DMS 273 treated with DMSO at 0.1 percent for 48 hours (cell line): ENCODE measurements around the gene TENM4.

ENCODE experiments used
- DNase-seq: peaks from one replicate; lab custom pipeline; 2025; lab: John Stamatoyannopoulos, UW

The TENM4 gene

DNA sequence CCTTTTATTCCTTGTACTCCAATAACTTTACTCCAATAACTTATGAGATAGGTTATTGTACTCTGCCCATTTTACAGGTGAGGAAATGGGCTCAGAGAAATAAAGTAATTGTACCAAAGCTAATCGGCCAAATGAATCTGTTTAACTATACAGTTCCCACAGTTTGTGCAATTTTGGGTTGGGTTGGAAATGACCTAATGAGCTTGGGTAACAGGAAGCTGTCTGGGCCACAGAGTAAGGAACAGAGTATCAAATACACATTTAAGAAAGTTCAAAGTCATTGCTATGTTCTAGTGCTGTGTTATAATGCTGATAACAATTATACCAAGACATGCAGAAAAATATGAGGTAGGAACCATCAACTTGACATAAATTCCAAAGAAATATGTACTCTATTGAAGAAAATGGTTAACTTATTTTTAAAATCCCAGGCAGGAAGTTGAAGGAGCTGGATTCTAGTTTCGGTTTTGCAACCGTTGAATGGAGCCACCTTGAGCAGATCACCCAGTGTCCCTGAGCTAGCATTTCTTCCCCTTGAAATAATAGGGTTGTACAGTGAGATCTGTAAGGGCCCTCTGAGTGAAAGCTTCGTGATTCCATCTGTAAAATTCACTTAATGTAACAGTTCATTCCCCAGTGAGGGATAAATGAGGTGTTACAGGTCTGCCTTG is 505.3 kb downstream of the TENM4 start:
- no peak for DNase-seq

DNA sequence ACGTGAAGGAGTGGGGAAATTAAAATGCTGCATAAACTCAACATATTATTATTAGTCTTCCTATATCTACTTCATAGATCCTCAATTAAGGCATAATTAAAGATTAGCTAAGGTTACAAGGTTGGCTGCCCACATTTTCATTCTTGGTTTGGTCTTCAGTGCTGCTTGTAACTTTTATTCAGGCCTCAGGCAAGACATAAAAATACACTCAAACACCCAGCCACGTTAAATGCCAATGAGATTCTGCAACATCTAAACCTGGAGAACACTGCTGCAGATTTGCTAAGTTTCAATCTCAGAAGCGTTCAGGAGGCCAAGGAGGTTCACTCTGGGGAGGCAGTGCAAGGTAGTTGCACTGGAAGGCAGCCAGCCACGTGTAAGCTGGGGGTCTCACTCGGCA is 507.5 kb downstream of the TENM4 start:
- DNase-seq: no peak

DNA sequence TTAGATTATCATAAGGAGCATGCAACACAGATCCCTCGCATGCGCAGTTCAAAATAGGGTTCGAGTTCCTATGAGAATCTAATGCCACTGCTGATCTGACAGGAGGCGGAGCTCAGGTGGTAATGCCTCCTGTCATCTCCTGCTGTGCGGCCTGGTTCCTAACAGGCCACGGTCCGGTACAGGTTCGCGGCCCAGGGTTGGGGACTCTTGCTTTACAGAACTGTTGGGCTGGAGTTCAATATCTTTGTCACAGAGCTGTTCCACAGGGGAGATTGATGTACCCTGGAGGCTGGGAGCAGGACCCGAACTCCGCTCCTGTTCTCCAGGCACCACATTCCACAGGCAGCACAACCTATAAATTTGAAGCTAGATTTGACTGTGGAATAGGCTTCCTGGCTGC is 508.1 kb downstream of the TENM4 start:
- no peak for DNase-seq

DNA sequence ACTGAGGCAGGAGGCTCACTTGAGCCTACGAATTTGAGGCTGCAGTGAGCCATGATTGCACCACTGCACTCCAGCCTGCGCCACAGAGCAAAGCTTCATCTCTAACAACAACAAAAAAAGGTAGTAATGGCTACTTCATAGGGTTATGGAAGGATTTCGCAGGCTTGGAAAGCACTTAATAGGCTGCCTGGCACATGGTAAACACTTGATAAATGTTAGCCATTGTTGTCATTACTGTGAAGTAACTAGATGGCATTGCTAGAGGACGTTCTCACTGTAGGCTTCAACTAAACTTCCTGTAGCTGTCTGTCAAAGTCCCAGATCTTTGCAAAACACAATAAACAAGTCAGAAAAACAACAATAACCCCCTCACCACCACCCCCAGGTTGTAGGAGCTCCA is 508.9 kb downstream of the TENM4 start:
- no peak for DNase-seq

DNA sequence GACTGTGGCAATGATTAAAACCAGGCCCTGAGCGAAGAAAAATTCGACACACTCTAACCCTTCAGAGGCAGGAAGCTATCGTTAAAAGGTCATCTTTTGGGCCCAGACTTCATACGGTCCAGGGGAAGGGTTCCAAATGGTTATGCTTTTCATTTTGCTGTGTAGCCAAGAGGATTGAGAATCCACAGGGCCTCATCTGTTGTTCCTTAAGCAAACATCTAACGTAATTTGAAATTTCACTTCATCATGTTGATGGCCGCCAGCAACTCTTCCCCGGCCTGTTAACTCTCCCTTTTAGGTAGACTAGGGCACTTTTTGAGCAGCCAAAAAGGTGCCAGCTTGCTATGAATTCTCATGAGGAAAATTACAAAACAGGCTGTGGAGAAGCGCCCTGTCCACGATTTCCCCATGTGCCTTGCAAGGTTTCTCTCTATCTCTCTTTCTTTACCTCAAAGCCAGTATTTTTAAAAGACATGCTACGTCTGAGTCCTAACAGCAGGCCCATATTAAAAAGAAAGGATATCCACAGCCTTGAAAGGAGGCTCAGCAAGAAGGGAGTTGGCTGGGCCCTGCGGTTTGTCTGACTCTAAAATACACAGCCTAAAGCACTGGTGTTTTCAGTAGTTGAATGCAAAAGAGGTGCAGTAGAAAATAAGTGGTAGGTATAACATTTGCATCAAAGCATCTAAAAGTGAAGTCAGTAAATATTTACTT is 509.9 kb downstream of the TENM4 start:
- no peak for DNase-seq

DNA sequence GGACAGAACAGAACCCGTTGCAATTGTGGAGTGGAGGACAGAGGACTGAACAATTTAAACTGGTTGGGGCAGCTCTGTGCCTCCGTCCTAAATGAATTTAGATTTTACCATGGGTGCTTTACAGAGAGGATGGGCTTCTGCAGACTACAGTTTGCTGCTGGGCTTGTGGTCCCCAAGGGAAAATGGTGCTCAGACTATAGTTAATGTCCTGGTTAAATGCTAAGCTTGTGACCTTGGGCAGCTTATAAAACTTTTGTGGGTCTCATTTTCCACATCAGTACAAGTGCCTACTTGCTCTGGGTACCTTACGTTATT is 511.0 kb downstream of the TENM4 start:
- no peak for DNase-seq

DNA sequence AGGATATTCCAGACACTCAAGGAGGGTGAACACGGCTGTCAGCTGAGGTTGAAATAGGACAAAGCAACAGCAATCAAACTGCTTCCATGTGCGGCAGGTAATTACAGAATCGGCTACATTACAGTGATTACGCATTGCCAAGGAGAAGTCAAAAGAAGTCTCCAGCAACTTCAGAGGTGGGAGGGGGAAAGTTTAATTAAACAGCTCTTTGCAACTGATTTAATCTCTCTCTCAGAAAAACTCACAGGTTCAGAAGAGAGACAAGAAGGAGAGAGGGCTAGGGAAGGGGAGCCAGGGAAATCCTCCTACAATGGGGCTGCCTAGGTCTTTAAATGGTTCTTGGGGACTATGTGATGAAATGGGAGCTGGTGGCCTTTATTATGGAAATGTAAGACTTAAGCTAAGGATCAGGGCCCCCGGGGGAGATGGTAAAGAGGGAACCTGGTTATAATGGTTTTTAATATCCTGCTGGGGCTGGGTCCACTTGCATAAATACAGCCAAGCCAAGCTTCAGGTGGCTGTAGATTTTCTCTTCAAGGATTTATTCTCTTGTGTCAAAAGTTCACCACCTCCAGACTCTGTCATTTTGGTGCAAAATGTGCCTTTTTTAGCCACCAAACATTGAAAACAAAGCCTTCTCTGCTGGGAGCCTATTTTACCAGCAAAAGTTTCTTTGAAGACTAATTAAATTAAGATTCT is 511.5 kb downstream of the TENM4 start:
- no peak for DNase-seq

DNA sequence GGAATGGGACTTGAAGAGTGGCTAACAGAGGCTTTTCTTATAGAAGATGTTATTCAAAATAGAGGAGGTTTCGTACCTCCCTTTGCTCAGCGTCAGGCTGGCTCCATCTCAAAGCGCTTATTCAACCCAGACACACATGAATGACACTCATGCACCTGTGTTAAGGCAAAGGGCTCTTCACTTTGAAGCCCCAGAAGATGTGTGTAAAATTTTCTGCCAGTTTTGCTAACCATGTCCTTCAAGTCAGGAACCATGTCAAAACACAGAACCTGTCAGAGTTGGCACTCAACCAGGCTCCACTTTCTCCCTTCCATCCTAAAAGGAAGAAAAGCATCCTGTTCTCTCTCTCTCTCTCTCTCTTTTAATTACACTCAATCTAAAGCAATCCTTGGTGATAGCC is 513.3 kb downstream of the TENM4 start:
- DNase-seq: no peak

DNA sequence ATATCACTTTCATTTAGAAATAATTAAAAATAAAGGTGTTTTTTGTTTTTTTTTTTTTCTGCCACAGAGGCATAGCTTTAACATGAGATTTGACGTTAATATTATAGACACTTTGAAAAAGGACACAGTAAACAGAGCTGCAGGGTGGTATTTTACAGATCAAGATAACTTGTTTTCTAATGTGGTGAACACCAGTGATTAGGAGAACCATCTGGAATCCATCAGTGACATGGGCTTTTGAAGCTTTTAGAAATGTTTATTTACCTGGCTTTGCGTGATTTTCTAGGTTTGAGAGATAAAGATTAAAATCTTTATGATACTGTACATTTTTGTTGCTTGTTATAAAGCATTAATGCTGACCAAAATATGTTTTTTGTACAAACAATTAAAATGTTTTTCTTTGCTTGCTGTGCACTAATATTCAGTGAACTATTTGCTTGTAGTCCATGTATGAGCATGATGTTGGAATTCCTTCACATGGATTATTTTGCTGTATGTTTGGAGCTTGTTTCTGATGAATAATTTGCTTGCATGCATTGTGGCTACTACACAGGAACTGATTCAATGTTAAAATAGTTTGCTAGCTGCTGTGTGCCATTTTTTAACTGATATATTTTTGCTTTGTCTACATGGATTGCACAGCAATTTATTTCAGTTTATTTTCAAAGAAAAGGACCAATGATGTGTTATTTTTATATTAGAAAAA is 514.0 kb downstream of the TENM4 start:
- DNase-seq: no peak

DNA sequence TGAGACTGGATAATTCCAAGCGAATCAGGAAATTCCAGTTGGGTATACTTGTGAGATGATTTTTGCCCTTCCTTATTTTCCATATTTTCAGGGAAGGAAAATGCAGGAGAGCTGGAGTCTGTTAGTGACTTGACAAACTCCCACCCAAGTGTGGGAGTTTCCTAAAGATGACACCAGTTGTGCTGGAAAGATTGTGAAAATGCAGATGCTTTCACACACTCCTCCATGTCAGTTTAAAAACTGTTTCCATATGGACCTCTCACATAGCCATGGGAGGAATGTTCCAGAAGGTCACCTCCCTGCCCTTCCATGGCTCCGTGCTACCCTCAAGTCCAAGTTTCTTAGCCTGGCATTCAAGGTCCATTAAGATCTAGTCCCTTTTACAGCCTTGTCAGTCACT is 515.4 kb downstream of the TENM4 start:
- no peak for DNase-seq

DNA sequence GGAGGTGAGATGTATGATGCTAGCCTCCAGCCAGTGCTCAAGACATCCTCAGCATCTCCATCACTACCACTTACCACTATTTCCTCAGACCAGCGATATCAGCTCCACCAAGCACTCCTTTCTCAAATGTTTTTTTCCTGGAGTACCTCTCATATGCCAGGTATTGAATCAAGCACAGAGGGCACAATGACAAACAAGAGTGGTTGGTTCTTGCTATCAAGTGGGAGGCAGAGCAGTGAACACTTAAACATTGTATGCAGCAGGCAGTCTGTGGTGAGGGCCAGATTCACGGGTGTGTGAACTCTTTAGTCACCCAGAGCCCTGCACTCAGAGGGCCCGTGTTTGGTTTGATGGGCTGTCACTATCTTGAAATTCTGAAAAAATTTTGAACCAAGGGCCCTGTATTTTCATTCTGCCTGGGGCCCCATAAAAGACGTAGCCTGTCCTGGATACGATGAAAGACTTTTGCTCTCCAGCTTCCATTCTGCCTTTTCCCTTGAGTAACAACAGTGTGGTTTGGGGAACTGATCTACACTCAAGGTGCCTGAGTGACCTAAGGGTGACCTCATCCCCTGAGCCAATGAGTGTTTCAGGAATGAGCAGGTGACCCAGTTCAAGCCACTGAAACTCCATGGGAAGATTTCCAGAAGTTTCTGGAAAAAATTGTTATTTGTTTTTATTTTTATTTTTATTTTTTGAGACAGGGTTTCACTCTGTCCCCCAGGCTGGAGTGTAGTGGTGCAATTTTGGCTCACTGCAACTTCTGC is 517.8 kb downstream of the TENM4 start:
- DNase-seq: no peak

DNA sequence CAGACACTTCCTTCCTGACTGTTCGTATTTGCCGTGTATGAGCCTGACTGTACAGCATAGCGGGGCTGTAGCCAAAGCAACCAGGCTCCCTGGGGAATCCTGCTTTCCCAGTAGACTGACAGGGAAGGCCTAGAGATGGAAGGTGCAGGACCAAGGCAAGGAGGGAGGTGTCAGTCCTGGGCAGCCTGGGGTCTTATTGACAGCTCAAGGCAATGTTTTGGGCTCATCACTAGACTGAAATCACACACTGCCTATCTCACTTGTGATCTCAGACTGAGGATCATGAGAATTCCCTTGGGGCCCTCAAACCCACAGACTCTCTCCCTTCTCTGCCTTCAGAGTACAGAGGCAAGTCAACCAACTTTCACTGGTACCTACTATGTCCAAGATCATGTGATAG is 519.3 kb downstream of the TENM4 start:
- no peak for DNase-seq

DNA sequence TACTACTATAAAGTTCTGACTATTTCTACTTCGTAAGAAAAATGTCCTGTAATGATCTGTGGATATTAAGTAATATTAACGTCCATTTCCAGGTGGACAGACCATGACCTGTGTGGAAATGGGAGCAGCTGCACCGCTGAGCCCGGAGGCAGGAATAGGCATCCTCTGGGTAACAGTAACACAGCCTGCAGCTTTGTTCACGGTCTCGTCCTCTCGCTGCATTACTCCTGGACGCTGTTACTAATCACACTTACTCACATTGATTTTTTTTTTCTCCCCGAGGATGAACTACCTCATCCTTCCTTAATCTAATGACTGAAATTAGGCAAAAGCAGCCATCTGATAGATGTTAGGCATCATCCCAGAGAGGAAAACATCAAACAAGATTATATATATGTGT is 520.5 kb downstream of the TENM4 start:
- DNase-seq: no peak

DNA sequence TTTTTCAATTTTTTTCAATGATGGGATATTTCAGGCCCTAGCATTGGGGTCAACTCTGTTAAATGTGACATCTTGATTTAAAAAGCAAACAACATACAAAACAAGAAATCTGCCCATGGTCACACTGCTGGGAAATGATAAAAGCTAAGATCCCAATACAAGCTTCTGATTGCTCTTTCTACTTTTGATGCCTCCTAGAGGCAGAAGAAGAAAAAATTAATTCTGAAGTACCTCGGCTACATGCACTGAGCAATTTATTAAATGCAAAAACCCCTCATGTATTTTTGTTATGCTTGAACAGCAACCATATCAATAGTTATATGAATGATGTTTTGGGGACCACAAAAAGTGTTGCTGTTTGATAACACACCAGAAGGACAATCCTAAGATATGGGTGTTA is 524.1 kb downstream of the TENM4 start:
- no peak for DNase-seq

DNA sequence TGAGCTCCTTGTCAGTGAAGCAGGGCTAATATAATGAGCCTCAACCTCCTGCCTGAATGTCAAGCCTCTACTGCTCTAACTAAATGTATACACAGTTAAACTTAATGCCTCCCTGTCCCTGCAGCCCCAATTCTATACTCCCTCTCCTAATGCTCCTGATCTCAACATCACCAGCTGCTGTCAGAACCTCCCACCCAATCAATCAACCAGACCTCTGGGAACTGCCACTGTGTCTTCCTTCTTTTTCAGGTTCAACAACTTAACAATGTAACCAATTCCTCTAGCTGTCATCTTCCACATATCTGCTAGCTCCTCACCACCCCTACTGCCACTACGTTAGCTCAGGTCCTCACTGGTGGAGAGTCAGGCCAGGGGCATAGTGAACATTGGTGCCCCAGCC is 526.3 kb downstream of the TENM4 start:
- DNase-seq: no peak

DNA sequence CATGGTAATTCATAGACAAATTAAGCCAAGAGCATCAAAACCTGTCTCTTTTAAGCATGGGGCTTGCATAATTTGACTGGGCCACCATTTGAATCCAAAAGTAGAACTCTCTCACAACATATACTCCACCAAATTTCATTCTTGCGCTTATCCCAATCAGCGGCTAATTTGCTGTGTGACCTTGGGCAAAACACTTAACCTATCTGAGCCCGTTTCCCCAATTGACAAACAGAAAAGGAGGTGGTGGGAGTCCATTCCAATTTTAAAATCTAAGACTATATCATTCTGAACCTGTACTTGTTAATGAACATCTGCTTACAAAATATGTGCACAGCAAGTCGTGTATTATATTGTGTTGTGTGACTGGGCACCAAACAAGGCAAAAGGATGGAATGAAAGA is 528.1 kb downstream of the TENM4 start:
- DNase-seq: no peak

DNA sequence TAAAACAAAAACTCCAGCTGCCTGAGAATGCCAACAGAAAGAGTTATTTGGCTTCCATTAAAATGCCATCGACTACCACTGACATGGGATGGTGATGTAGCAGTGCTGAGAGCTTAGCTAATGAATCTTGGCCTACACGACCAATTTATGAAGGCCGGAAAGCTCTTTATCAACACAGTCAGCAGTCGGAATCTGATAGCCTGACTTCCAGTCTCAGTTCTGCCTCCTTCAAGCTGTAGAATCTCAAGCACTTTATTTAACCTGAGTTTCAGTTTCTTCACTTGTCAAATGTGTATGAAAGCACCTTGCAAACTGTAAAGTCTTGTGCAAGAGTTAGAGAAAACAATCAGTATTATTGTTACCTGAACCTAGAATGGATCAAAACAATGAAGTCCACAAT is 530.5 kb downstream of the TENM4 start:
- no peak for DNase-seq

DNA sequence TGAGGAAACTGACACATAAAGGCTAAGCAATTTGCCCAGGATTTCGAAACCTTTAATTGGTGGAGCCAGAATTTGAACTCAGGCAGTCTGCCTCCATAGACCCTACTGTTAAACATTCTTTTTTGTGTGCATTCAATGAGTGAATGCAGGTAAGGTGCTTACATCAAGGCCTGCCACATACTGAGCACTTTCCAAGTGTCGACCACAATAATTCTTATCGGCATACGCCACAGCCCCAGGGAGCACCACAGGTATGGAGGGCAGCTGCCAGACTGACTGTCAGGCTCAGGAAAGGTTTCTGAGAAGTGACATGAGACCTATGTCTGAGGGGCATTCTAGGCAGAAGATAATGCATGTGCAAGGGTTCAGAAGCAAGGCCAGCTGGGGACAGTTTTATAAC is 531.4 kb downstream of the TENM4 start:
- DNase-seq: no peak

DNA sequence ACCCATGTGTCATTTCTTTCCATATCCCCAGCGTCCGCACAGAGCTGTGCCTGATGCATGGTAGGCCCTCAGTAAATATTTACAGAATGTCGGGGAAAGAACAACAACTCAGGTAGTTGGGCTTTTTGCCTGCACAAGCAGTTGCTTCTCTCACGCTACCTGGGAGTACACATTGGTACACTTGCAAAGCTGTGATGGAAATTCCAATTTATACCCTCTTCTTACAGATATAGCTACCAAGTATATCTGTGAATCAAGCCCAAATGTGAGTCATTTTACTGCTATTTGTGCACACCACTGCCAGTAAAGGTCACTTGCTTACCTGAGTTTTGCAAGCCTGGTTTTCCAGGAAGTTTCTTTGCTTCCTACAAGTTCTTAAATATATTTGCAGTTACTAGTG is 533.2 kb downstream of the TENM4 start:
- no peak for DNase-seq

DNA sequence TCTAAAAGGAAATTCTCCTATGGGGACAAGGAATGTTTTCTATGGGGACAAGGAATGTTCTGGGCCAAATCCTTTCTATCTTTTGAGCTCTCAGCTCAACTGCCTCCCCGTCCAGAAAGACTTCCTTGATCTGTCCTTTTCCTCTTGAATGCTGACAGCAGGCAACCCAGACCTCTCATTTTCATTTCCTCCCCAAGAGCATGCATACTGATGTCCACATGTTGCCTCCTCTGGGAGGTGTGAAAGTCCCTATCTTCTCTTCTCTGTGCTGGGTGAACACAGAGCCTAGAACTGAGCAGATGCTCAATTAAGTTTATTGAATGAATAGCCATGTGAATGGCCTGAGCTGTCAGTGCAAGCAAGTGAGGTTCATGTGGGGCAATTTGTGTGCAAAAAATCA is 534.3 kb downstream of the TENM4 start:
- no peak for DNase-seq

DNA sequence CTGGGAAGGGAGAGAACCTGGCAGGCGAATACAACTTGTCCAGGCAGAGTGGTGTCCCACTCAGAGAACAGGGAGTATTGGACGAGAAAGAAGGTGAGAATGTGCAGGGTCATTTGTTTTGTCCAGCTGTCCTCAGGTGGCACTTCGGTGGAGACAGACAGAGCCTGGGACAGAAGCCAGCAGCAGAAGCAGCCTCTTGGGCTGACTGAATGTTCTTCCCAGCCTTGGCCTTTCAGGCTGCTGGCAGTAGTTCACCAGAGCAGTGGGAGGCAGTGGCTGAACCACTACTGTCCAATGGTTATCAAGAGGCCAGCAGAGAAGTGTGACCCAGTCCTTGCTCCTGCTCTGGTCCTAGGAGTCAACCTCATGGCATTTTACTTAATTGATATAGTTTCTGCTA is 535.1 kb downstream of the TENM4 start:
- no peak for DNase-seq

DNA sequence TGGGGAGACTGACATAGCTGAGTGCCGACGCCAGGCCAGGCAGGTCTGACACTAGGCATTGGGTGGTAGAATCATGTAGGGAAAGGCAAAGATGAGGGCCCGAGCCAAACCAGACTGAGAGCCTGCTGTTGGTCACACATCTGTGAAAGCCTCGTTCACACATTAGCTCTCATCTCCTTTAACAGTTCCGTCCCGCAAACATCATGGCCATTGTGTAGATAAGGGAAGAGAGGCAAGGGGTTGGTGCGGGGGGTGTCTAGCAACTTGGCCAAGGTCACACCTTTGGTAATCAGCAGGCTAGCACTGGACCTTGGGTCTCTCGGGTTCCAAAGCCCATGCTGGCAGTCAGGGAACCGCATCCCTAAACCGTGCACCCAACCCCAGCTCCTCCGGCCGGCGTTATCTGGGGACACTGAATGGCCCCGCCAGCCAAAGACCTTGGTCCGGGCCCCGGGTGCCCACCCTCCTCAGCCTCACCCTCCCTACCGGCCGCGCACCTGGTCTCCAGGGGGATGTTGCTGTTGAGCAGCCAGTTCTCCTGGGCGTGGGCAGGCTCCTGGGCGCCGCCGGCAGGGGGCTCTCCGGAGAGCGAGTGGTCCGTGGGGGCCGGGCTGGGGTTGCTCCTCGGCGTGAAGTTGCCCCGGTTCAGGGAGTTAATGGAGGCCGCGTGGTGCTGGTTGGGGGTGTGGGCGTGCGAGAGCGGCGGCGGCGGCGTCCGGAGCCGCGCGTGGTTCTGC is 537.9 kb downstream of the TENM4 start:
- no peak for DNase-seq
